Stimulated activated CD4-positive, alpha-beta T cell treated with anti-CD3 and anti-CD28 coated beads, Interleukin-4, amount 100 ng/mL, for 24 hours (primary cell): ENCODE data around the gene IGSF9.
A peak's percentile ranks its signal among the peaks of the same experiment; 100 is the strongest.

Source experiments
- DNase-seq: peaks from one replicate; pipeline ENCODE4 v3.0.0-alpha.2; 2020

The IGSF9 gene

DNA sequence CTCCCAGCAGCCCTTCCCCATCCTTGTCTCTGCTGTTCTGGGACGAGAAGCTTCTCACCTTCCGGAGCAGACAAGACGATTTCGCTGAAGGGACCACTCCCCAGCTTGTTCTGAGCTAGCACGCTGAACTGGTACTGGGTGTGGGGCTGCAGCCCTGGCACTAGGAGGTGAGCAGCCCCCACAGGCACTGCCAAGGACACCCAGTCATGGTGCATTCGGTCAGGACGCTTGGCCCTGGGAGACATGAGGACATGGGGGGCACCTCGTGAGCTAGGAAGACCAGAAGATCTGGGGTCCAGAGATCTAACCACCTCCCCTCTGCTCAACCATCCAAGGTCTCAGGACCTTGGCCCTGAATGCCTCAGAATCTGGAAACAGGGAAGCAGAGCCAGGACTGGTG is 14.8 kb downstream of the IGSF9 start:
- DNase-seq, result no peak

DNA sequence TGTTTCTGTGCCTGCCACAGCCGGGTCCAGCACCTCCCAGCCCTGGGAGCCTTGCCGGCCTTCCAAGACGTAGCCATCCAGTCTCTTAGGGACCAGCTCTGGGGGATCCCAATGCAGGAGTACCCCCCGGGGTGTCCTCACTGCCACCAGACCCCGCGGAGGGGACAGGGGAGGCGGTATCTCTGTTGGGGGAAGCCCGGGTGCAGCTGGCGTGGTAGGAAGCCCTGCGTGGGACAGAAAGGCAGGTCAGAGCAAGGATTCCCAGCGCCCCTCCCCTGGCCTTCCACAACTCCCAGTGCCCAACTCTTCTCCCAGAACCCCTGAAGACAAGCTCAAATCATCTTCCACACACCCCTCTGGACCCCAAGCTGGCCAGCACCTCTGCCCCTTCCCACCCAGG is 15.2 kb downstream of the IGSF9 start:
- DNase-seq, result no peak

- DNase-seq, result no peak
Measured at GRCh38 chr1:159929155-159930051, 16.0 kb downstream of the IGSF9 start.

DNA sequence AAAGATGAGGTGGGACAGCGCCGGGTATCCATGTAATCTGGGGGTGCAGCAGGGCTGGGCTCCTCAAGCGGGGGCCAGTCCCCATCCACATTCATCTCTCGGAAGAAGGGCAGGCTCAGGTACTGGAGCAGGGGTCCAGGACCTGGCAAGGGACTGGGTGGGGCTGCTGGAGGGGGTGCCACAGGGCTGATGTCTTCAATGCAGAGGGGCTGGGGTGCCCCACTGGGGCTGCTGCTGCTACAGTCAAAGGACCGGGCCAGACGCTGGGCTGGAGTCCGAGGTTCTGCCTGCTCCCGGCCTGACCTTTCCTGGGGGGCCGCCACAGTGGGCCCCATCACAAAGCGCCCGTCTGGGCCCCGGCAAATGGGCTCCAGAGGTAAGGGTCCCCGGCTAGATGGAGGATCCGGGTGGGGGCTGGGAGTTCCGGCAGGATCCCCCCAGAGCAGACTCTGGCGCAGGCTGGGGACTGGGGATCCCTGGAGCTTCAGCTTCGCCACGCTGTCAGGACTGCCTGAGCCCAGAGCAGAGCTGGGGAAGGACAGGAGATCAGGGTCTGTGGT is 16.8 kb downstream of the IGSF9 start:
- DNase-seq, result no peak

GRCh38 chr1:159927849-159928431 is 17.5 kb downstream of the IGSF9 start:
- no peak for DNase-seq

DNA sequence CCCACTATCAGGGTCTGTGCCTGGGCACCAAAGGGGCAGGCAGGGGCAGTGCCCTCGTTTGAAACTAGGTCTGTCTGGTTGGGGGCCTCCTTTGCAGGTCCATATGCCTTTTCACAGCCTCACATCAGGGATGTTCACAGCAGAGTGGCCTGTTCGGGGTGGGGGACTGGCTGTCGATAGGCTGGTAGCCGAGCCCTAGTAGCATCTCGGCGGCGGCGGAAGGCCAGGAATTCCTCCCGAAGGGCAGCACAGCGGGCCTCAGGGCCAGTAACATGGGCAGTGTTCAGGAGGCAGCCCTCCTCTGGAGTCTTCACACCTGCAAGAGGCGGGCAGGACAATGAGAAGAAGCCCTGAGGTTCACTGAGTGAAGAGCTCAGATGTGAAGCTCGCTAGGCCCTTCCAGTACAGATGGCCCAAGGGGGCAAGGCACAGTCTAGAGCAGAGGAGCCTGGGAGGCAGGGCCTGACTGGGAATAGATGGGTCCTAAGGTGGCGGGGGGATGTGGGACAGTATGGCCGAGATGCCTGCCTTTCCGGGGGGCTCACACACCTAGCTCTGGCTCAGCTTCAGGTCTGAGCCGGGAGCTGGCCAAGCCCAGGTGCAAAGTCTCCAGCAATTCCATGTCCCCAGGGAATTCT is 18.1 kb downstream of the IGSF9 start:
- DNase-seq, result no peak

DNA sequence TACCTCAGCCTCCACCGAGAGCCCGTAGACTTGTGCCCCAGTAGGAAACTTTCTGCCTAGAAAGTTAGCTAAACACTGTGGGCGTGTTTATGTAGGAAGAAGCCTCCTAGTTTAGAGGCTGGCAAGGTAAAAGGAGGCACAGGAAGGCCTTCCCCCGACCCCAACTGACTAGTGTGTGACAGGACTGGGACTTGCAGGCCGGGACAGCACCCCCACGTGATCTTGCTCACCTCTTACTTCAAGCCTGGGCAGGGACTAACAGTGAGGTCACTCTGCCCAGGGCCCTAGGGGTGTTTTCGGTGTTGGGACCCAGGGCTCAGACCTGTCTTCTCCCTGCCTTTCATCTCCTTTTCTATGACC is 19.7 kb downstream of the IGSF9 start:
- no peak for DNase-seq

DNA sequence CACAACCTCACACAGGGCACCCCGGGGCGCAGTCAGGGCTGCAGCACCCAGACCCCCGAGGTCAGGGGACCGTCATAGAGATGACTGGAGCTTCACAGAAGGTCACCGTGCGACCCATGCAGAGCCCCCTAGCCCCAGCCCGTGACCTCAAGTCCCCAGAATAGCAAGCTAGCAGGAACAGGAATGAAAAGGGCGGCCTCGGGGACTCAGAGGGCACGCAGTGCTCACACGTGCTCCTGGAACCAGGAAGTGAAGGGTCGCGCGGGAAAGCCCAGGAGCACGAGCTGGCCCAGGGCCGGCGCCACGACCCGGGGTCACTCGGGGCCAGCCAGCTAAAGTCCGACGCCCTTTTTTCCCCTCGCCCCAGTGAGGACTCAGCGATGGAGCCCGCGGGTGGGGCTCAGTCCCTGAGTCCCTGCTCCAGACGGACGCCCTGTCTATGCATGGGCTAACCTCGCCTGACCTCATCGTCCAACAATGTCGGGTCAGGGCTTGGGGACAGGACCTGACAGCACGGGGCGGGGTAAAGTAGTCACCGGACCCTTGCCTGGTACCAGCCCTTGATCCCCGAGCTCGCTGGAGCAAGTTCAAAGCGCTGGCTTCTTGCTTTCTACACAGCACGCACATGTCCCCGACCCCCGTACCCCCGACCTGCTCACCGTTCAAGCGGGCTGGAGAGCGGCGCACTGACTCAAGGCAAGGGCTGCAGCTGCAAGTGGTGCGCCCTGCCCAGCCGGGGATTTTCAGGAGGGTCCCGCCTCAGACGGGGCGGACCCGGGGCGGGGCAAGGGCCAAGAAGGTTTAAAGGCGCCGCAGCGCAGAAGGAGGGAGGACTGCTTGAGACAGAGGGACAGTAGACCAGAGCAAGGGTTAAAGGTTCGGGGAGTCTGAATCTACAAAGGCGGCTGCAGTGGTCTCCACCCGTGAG is 20.4 kb downstream of the IGSF9 start, which contains the start of gene TAGLN2:
Gene TAGLN2, minus strand, starts transcription at position 717 of the 928 bp plus-strand sequence. CDS start 4,998 bp downstream, outside the sequence.
- peak; percentile 91 for DNase-seq

DNA sequence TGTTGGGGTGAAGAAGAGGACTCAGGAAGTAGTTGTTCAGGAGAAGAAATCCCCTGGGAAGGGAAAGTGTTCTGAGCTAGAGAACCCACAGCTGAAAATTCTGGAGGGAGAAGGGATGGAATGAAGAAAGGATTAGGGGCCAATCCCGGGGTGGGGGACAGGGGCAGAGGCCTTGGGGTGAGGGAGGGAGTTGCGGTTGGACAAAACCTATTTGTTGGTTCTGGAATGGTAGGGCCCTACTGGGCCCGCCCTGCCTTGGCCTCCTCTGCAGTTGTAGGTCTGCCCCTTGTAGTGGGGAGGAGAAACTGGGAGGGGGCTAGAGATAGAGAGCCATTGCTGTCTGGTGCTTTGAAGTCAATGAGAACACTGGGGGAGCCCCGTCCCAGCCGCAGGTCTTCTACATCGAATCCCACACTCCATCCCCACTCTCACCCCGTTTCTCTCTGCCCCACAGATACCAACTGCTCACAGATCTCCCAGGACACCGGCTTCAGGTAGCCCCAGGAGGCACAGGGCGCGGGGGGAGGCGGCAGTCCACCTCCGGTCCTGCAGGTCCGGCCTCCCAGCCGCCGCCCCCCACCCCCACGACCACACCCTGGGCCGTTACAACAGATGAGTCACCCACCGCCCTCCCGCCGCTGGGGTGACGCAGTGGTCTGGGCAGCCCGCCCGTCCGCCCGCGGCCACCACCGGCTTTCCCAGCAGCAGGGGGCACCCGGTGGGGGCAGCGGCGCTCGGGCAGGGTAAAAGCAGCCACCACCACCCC is 21.2 kb downstream of the IGSF9 start:
- peak; percentile 59 for DNase-seq

DNA sequence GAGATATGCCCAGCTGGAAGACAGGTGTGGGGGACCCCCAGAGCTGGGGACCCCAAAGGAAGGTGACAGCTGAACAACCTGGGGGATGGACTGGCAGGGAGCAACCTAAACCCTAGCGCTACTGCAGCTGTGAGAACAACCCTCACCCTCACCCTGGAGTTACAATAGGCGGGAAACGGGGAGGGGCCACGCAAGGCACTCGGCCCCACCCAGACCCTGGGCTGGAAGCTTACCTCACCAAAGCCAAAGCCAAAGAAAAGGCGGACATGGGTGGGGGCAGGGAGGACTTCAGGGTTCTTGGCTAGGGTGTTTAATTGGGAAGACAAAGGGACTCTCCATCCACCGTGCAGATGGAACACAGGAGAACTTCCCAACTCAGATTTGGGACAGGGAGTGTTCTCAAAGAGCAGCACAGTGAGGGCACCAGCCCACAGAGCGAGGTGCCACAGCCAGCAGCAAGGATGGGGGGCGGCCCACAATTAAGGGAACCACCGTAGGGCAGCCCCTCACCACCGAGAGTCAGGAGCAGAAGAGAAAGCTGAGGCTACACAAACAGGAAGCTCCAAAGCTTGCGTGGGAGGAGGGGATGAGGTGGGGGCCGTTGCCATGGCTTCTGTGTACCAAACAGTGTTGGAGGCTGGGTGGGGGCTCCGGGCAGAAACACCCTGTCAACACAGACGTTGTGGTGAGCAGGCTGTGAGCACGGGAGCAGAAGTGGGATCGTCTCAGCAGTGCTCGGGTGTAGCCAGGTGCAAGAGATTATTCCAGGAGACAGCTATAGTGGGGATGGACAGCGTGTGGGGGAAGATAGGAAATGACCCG is 22.0 kb downstream of the IGSF9 start:
- peak; percentile 82 for DNase-seq

DNA sequence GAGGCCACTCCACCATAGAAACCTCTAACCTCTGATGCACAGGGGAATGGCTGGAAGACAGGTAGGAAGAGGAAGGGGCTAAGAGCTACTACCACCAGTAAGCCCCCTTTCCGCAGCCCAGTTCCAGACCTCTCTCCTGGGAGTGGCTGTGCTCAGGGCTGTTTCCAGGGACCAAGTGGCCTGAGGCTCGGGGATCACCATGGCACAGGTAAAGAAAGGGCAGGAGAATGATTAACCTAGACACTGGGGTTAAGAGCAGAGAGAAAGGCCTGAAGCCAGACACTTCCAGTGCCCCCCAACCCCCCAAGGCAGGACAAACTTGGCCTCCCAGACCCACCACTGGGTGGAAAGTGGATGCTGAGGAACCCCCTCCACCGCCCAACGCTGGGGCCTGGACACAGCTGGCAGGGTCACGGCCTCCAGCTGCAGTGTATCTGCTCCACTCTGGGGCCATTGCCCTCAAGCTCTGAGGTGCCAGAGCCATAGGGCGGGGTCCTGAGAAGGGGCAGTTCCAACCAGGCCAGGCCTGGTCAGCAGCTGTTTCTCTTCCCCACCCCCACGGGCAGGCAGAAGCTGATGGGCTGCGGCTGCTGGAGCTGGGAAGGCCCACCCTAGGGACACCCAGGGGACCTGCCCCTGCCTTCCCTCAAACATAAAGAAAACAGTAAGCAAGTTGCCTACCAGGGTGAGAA is 22.8 kb downstream of the IGSF9 start:
- DNase-seq, result no peak

DNA sequence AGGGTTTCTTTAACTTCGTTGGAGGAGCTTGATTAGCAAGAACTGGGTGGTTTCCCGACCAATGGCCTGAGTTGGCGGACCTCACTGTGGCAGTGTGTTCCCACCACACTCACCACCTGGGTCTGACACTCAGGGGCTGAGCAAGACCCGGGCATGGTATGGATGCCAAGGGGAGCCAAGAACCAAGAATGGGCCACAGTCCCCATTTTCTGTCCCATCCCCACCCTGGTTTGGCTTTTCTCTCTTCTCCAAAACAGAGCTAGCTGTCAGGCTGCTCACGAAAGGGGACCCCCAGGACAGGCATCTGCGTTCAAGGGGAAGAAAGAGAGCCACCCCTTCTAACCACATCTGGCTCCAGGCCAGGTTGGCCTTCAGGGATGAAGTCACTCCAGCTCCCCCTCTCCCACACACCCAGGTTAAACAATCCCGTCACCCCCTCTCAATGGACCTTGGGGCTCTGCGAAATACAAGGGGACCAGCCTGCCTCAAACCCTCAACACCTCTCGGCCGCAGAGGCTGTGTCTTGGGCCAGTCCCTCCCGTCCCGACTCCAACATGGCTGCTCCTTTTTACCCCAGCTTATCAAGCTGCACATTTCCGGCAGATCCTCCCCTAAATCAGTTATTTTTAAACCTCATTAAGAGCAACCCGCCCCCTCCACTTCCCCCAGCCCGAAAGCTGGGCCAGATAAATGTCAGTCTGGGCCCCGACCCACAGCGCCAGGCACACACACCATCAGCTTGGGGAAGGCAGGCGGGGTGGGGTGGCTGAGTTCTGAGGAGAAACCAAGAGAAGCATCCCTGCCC is 23.5 kb downstream of the IGSF9 start:
- peak; percentile 17 for DNase-seq

DNA sequence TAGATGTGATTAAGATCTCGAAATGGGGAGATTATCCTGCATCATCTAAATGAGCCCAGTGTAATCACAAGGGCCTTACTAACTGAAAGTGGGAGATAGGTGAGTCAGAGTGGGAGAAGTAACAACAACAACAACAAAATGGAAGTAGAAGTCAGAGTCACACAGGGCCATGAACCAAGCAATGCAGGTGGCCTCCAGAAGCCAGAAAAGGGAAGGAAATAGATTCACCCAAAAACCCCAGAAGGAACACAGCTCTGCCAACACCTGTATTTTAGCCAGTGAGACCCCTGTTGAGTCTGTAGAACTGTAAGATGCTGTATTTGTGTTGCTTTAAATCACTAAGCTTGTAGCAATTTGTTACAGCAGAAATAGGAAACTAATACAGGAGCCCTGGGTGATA is 24.2 kb downstream of the IGSF9 start:
- DNase-seq, result no peak

DNA sequence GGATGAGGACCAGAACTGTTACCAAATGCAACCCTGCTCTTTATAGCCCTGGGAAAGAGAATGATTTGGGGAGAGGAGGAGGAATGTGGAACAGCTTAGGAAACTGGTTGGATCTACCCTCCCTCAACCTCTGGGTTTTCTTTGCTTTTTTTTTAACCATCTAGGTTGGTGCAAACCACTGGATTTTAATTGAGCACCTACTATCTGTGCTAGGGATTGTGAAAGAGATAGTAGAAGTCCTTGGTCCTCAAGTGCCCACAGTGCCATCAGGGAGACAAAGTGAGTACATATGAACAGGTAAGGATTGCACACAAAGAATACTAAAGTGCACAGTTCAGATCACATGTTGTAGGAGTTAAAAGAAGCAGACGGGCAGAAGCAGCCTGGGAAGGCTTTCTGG is 24.8 kb downstream of the IGSF9 start:
- no peak for DNase-seq

DNA sequence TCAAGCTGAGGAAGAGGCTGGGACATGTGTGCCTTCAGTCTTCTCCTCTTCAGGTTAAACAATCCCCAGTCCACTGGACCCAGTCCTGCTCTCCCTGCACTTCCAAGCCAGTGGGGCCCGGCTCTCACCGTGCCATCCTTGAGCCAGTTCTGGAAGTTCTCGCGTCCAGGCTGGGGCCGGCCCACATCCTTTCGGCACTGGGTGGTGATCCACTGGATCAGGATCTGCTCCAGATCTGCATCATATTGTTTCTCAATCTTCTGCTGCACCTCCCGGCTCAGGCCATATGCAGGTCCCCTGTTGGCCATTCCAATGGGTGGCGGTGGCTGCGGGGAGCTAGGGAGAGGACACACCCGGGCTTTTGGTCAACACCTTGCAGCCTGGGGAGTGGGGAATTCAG is 25.2 kb downstream of the IGSF9 start:
- no peak for DNase-seq

DNA sequence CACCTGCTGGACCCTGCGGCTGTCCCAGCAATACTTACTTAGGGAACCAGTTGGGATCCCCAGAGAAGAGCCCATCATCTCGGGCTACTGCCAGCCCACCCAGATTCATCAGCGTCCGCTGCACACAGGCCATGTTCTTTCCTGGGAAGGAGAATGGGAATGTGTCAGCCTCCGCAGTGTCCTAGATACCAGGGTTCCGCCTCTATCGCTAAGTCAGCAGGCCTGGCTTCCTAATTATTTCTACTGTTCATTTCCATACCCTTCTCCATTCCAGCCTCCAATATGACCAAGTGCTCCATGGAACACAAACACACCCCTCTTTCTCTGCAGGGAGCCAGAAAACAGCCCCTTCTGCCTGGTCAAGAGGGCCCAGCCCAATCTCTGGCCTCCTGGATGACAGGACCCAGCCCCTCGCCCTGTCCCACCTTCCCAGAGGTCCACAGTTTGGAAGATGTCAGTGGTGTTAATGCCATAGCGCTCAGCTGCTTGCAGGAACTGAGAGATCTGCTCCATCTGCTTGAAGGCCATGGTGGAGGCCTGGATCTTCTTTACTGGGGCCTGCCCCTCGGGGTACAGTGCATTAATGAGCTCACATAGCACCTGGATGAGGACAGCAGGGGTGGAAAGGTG is 26.1 kb downstream of the IGSF9 start:
- DNase-seq, result no peak

DNA sequence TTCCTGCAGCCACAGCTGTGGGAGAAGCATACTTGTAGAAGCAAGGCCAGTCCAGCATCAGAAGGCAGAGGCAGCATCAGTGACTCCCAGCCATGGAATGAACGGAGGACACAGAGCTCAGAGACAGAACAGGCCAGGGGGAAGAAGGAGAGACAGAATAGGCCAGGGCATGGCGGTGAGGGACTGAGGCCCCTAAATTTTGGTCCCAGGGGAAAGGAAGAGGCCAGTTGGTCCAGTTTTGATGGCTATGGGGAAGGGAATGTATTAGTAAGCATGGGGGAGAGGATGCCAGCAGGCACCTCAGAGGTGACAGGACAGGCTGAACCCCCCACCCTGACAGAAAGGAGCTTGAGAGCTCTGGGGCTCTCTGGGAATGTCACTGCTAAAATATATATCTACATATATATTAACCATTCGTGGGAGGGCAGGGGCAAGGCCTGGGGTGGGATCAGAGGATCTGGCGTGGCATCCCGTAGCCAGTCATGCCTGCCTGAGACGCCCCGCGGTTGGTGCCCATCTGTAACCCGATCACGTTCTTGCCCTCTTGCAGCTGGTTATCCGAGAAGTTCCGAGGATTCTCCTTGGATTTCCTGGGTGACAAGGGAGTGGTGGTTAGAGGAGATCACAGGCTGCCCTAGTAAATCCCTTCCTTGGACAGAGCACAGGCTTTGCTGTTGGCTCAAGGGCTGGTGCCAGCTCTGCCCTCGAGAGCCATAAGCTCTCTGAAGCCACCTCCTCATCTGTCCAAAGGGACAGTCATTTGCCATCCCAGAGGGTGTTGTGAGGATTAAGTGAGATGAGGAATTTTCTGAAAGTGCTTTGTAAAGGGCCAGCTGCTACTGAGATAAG is 26.8 kb downstream of the IGSF9 start:
- DNase-seq, result no peak
